HepG2 (cell line): ENCODE results near the gene PCIF1. TPM values are rescaled to one million over a fixed set of nuclear protein-coding genes. Genes with fewer than 3 reads are reported as not detected.
A peak's percentile ranks its signal among the peaks of the same experiment; 100 is the strongest.

Experiments
- ATAC-seq: fragments of 200-7000 bp; cut with Tn5 transposase; 3 replicates; pipeline ENCODE4 v1.9.1; 2020; ENCODE audit warnings: mild to moderate bottlenecking, moderate library complexity
- BruUV-seq: library from RNA; stranded (reverse); fragments of 400-500 nt; replicated peaks from 2 replicates; lab custom pipeline; 2021; lab: Mats Ljungman, UMichigan
- CTCF ChIA-PET: fragments of 300-600 bp; formaldehyde crosslinking; extraction: SDS; loops from one replicate; lab custom pipeline; 2021; ENCODE audit warnings: low total read pairs, inconsistent platforms, low intra/inter-chr PET ratio; lab: Yijun Ruan, JAX
- POLR2A ChIA-PET: fragments of 350-600 bp; sonication (Branson Sonifier 250); formaldehyde crosslinking; loops from one replicate; lab custom pipeline; 2020; ENCODE audit warnings: antibody characterized with exemption, inconsistent platforms; lab: Yijun Ruan, JAX
- DNase-seq: peaks from one replicate; pipeline ENCODE4 v3.0.0-alpha.2; 2015; ENCODE audit warnings: low spot score
- FAIRE-seq: peaks from 3 replicates; lab custom pipeline; 2011; peaks lifted over from hg19 to GRCh38; lab: Jason Lieb, UNC
- H2AFZ ChIP-seq: one replicate; pipeline ENCODE4 v1.6.1; 2011; ENCODE audit warnings: low read length, inconsistent platforms
- H3K27ac ChIP-seq: fragments of 300-600 bp; 3 replicates; pipeline ENCODE4 v1.8.0; 2011; ENCODE audit warnings: mixed run types, mild to moderate bottlenecking, mixed read lengths, low read length, inconsistent platforms; ENCODE audit not compliant: insufficient read depth; ENCODE audit errors: extremely low read length
- H3K27me3 ChIP-seq, 2 experiments: fragments of 200-600 bp in 1 of 2; 2 replicates in 1 of 2; 3 replicates in 1 of 2; pipeline versions ENCODE4 v1.6.0 to v1.8.0; 2011; ENCODE audit warnings: low read length in 2 of 2, mild to moderate bottlenecking in 2 of 2, moderate library complexity in 2 of 2, inconsistent platforms in 1 of 2; ENCODE audit not compliant: insufficient read depth in 2 of 2, control insufficient read depth in 1 of 2
- H3K36me3 ChIP-seq, 2 experiments: fragments of 200-600 bp in 1 of 2; replicated peaks in 1 of 2; 2 replicates in 1 of 2; 3 replicates in 1 of 2; pipeline versions ENCODE4 v1.5.1 to v1.8.0; 2011; ENCODE audit warnings: low read length in 2 of 2, inconsistent platforms in 1 of 2; ENCODE audit not compliant: insufficient read depth in 2 of 2, control insufficient read depth in 1 of 2
- H3K4me1 ChIP-seq: 2 replicates; pipeline ENCODE4 v1.5.1; 2012; ENCODE audit warnings: low read length, inconsistent platforms; ENCODE audit not compliant: insufficient read depth
- H3K4me2 ChIP-seq: 2 replicates; pipeline ENCODE4 v1.6.0; 2011; ENCODE audit warnings: low read depth, low read length, inconsistent platforms
- H3K4me3 ChIP-seq, 3 experiments: fragments of 200-600 bp in 1 of 3; sonication (generic), shearing (Covaris generic) in 1 of 3; replicated peaks in 1 of 3; 2 replicates each; pipeline ENCODE4 v1.5.1; 2011 to 2016; ENCODE audit warnings: low read length in 3 of 3, inconsistent platforms in 2 of 3, low read depth in 2 of 3, mild to moderate bottlenecking in 2 of 3, control low read depth in 1 of 3, mixed read lengths in 1 of 3; ENCODE audit not compliant: insufficient read depth in 1 of 3
- H3K79me2 ChIP-seq: one replicate; pipeline ENCODE4 v1.6.1; 2011; ENCODE audit warnings: low read length, inconsistent platforms; ENCODE audit not compliant: insufficient read depth
- H3K9ac ChIP-seq: 2 replicates; pipeline ENCODE4 v1.6.0; 2011; ENCODE audit warnings: mild to moderate bottlenecking, low read depth, low read length, inconsistent platforms; ENCODE audit not compliant: insufficient read depth
- H3K9me3 ChIP-seq: 2 replicates; pipeline ENCODE4 v1.5.1; 2012; ENCODE audit warnings: mild to moderate bottlenecking, low read length
- H4K20me1 ChIP-seq: 2 replicates; pipeline ENCODE4 v1.6.0; 2011; ENCODE audit warnings: inconsistent platforms, mild to moderate bottlenecking, low read length, moderate library complexity; ENCODE audit not compliant: insufficient read depth
- HDAC1 ChIP-seq: sonication (generic); formaldehyde crosslinking; IDR thresholded peaks from 2 replicates; pipeline ENCODE4 v1.5.1; 2020; ENCODE audit warnings: mild to moderate bottlenecking, missing genetic modification reagents
- HDAC2 ChIP-seq: sonication (generic); formaldehyde crosslinking; IDR thresholded peaks from 2 replicates; pipeline ENCODE4 v1.4.0; 2020; ENCODE audit warnings: missing genetic modification reagents
- HOXA9 ChIP-seq: sonication (generic); formaldehyde crosslinking; IDR thresholded peaks from 2 replicates; pipeline ENCODE4 v1.8.1; 2022; ENCODE audit warnings: missing genetic modification reagents, mild to moderate bottlenecking, moderate library complexity, borderline replicate concordance
- JARID2 ChIP-seq: sonication (generic); formaldehyde crosslinking; IDR thresholded peaks from 2 replicates; pipeline ENCODE4 v1.8.1; 2023; ENCODE audit warnings: missing genetic modification reagents, inconsistent platforms; ENCODE audit not compliant: insufficient replicate concordance
- MED8 ChIP-seq: sonication (generic); formaldehyde crosslinking; IDR thresholded peaks from 2 replicates; pipeline ENCODE4 v1.8.1; 2023; ENCODE audit warnings: mild to moderate bottlenecking, missing genetic modification reagents; ENCODE audit not compliant: insufficient replicate concordance
- NFE2L1 ChIP-seq: sonication (generic); formaldehyde crosslinking; IDR thresholded peaks from 2 replicates; pipeline ENCODE4 v1.4.0; 2020; ENCODE audit warnings: missing genetic modification reagents, mild to moderate bottlenecking, borderline replicate concordance
- POLR2AphosphoS5 ChIP-seq: IDR thresholded peaks from 2 replicates; pipeline ENCODE4 v1.6.1; 2012; ENCODE audit warnings: low read depth, low read length
- SMAD3 ChIP-seq: sonication (generic); formaldehyde crosslinking; IDR thresholded peaks from 2 replicates; pipeline ENCODE4 v1.4.0; 2020; ENCODE audit warnings: missing genetic modification reagents
- ZNF235 ChIP-seq: sonication (generic); formaldehyde crosslinking; IDR thresholded peaks from 2 replicates; pipeline ENCODE4 v1.8.1; 2023; ENCODE audit warnings: mild to moderate bottlenecking, missing genetic modification reagents, borderline replicate concordance
- ZNF615 ChIP-seq: sonication (generic); formaldehyde crosslinking; IDR thresholded peaks from 2 replicates; pipeline ENCODE4 v1.5.0; 2020; ENCODE audit warnings: mild to moderate bottlenecking, missing genetic modification reagents, borderline replicate concordance
- ZNF720 ChIP-seq: sonication (generic); formaldehyde crosslinking; IDR thresholded peaks from 2 replicates; pipeline ENCODE4 v1.4.0; 2020; ENCODE audit warnings: missing genetic modification reagents
- WGBS: methylation state at CpG from one replicate; pipeline ENCODE4 v1.1.6; 2017; ENCODE audit warnings: low lambda C conversion rate; 5-methylcytosine and 5-hydroxymethylcytosine counted together
- in situ Hi-C: cut with HindIII; loops from 2 replicates; pipeline ENCODE4 v1.10.0; 2017; ENCODE audit warnings: low pct_unique_long_range_greater_than_20kb; ENCODE audit not compliant: extremely low pct_ligation_motif_present
- intact Hi-C: fragments of 100-400 bp; cut with micrococcal nuclease; formaldehyde crosslinking; loops from one replicate; pipeline ENCODE4 v1.10.0; 2022; ENCODE audit not compliant: unreplicated experiment
- polyA plus RNA-seq, 8 experiments: library from polyadenylated mRNA; depleted of rRNA in 3 of 8; stranded (reverse) in 7 of 8; unstranded in 1 of 8; fragments of >200 nt; fragmentation: Illumina TruSeq in 4 of 8; extraction: Trizol in 4 of 8; gene quantifications; 2 replicates each; pipeline versions ENCODE4 v1.2.1 to v1.2.3, GENCODE V29; 2011 to 2016; ENCODE audit warnings: low read depth in 4 of 8, missing spikeins in 1 of 8, mixed read lengths in 1 of 8; ENCODE audit not compliant: insufficient read depth in 1 of 8
- total RNA-seq, 5 experiments: library from RNA; depleted of rRNA; stranded (reverse); fragments of >200 nt; fragmentation: Illumina TruSeq; extraction: Trizol; gene quantifications; 2 replicates each; pipeline ENCODE4 v1.2.3, GENCODE V29; 2016; ENCODE audit warnings: low read depth in 1 of 5
- TF ChIP-seq, protein P1 (sequence below): fragments of 450-650 bp; IDR thresholded peaks from 2 replicates; pipeline ENCODE4 v1.6.1; 2017
- TF ChIP-seq, protein P2 (sequence below): sonication (generic); formaldehyde crosslinking; IDR thresholded peaks from 2 replicates; pipeline ENCODE4 v1.5.0; 2020; ENCODE audit warnings: missing genetic modification reagents, mild to moderate bottlenecking, borderline replicate concordance

PCIF1 gene
- total and polyA plus RNA-seq, 2 of the 13 experiments (the other 11 are each of a cell fraction or from before 2014, with no cell fraction given), result 20.9 to 24.4 TPM

DNA sequence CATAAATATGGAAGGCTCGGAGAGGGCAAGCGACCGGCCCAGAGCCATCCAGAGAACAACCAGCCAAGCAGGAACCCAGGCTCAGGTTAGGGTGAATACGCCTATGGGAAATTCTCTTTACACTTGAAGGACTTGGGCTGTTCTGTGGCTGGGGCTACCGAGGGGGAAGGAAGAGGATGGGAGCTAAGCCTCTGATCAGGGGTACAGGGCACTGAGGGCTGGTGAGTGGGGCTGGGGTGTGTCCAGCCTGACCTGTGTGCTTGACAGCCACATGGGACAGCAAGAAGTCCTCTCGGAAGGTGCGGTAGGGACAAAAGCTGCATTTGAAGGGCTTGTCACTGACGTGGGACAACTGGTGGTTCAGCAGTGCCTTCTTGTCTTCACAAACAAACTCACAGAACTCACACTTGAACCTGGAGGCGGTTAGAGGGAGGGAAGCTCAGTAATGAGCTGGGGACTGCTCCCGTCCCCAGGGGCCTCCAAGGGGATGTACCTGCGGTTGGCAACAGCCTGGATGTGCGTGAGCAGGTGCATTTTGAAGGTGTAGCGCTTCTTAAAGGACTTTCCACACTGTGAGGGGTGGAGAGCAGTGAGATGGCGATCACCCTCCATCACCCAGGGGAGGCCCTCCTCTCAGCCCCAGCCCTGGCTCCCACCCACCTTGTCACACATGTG is 25.6 kb downstream of the PCIF1 start:
- H3K27me3 ChIP-seq, result no peaks in the 10 kb centered on the region
- H3K9ac ChIP-seq, result no peak overlapping the region
- H2AFZ ChIP-seq, result no peak overlapping the region
- in situ Hi-C loops (loop anchor here (5.0 kb wide), 1 partner anchor 68 kb away; the partner anchor contains the start of genes CTSA and NEURL2), intact Hi-C loops (no loop called here)
- CTCF ChIA-PET, result no interaction called here
- DNase-seq (no peak), FAIRE-seq (no peak), ATAC-seq (no peak)
- H3K4me2 ChIP-seq, result no peak overlapping the region
- POLR2A ChIA-PET, result interaction anchor here (1.2 to 1.8 kb wide), 5 partner anchors 12 to 25 kb away, joined by 3 to 6 read pairs (median 3); no protein-coding TSS in a partner anchor
- H3K79me2 ChIP-seq, result no peaks in the 10 kb centered on the region
- H4K20me1 ChIP-seq, result no peaks in the 10 kb centered on the region
- peaks cover 49 to 73% of the 10 kb centered on the region in 2 experiments for H3K36me3 ChIP-seq
- H3K4me3 ChIP-seq, result no peak overlapping the region
- TF ChIP-seq JARID2 (CRISPR knock-in tag) (no peak), ZNF235 (CRISPR knock-in tag) (no peak), HOXA9 (CRISPR knock-in tag) (no peak), MED8 (no peak), HDAC1 (CRISPR knock-in tag) (no peak)
- BruUV-seq, result no TSS peak
- H3K9me3 ChIP-seq, result no peaks in the 10 kb centered on the region
- H3K4me1 ChIP-seq, result no peaks in the 10 kb centered on the region
- WGBS, result 96% methylated on average over 14 of the region's 14 CpGs
- no peak overlapping the region for H3K27ac ChIP-seq

DNA sequence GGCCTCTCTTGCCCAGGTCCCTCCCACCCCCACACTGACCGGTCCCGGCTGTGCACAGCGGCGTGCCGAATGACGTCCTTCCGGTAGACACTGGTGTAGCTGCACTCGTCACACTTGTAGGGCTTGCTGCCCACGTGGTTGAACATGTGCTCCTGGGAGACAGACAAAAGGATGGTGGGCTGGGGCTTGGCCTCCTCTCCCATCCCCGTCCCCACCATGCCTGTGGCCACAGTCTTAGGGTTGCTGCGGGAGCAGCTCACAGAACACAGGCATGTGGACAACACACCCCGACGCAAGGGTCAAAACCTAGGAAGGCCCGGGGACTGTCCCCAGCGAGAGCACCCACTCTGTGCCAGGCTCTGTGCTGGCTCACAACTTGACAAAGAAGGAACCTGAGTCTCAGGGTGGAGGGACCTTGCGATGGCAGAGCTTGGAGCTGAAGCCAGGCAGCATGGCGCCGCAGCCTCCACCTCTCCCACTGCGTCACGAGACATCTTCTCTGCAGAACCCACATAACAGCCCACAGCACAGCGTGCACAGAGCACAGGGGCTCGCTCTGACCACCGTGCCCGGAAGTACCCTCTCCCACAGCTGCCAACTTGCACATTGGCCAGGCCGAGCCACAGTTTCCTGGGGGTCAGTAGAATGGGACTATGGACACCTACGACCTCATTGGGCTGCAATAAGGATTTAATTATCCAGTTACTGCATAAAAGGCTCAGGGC is 27.7 kb downstream of the PCIF1 start:
- Histone ChIP-seq H4K20me1 (no peaks in the 10 kb centered on the region), H3K79me2 (no peaks in the 10 kb centered on the region), H3K4me2 (no peak overlapping the region), H2AFZ (no peak overlapping the region), H3K9ac (no peak overlapping the region), H3K9me3 (no peaks in the 10 kb centered on the region), H3K4me1 (no peaks in the 10 kb centered on the region), H3K27me3 (no peaks in the 10 kb centered on the region), H3K36me3 (peaks cover 51 to 80% of the 10 kb centered on the region in 2 experiments), H3K27ac (no peak overlapping the region), H3K4me3 (no peak overlapping the region)
- intact Hi-C loops (loop anchor here (2.0 kb wide), 1 partner anchor 137 kb away; no protein-coding TSS in a partner anchor), in situ Hi-C loops (loop anchor here (5.0 kb wide), 1 partner anchor 70 kb away; the partner anchor contains the start of genes CTSA and NEURL2)
- no TSS peak for BruUV-seq
- no peak for ATAC-seq
- POLR2A ChIA-PET, result interaction anchor here (0.7 to 2.4 kb wide), 4 partner anchors 18 to 72 kb away, joined by 3 to 6 read pairs (median 4); partner anchors contain the start of gene NEURL2
- CTCF ChIA-PET, result interaction anchor here (1.0 to 2.8 kb wide), 5 partner anchors 28 to 163 kb away, joined by 3 to 19 read pairs (median 14); partner anchors contain the start of gene PCIF1
- no peak for DNase-seq
- FAIRE-seq, result no peak
- 95% methylated on average over 20 of the region's 26 CpGs for WGBS
- no peak for TF ChIP-seq ZNF615
- TF ChIP-seq SMAD3 (CRISPR knock-in tag), result no peak
- no peak for TF ChIP-seq POLR2AphosphoS5
- TF ChIP-seq ZNF720 (CRISPR knock-in tag), result no peak
- TF ChIP-seq HDAC2, result no peak
- TF ChIP-seq, protein P1, sequence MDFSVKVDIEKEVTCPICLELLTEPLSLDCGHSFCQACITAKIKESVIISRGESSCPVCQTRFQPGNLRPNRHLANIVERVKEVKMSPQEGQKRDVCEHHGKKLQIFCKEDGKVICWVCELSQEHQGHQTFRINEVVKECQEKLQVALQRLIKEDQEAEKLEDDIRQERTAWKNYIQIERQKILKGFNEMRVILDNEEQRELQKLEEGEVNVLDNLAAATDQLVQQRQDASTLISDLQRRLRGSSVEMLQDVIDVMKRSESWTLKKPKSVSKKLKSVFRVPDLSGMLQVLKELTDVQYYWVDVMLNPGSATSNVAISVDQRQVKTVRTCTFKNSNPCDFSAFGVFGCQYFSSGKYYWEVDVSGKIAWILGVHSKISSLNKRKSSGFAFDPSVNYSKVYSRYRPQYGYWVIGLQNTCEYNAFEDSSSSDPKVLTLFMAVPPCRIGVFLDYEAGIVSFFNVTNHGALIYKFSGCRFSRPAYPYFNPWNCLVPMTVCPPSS, result no peak
- TF ChIP-seq, protein P2, sequence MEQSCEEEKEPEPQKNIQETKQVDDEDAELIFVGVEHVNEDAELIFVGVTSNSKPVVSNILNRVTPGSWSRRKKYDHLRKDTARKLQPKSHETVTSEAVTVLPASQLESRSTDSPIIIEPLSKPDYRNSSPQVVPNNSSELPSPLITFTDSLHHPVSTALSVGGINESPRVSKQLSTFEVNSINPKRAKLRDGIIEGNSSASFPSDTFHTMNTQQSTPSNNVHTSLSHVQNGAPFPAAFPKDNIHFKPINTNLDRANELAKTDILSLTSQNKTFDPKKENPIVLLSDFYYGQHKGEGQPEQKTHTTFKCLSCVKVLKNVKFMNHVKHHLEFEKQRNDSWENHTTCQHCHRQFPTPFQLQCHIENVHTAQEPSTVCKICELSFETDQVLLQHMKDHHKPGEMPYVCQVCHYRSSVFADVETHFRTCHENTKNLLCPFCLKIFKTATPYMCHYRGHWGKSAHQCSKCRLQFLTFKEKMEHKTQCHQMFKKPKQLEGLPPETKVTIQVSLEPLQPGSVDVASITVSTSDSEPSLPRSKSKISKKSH (CRISPR knock-in tag), result peak; percentile 58; the same call in 1 of the 2 replicates
- TF ChIP-seq NFE2L1, result peak; percentile 55; the same call in 1 of the 2 replicates
